ENCODE data around the gene CFAP74.

The CFAP74 gene

DNA sequence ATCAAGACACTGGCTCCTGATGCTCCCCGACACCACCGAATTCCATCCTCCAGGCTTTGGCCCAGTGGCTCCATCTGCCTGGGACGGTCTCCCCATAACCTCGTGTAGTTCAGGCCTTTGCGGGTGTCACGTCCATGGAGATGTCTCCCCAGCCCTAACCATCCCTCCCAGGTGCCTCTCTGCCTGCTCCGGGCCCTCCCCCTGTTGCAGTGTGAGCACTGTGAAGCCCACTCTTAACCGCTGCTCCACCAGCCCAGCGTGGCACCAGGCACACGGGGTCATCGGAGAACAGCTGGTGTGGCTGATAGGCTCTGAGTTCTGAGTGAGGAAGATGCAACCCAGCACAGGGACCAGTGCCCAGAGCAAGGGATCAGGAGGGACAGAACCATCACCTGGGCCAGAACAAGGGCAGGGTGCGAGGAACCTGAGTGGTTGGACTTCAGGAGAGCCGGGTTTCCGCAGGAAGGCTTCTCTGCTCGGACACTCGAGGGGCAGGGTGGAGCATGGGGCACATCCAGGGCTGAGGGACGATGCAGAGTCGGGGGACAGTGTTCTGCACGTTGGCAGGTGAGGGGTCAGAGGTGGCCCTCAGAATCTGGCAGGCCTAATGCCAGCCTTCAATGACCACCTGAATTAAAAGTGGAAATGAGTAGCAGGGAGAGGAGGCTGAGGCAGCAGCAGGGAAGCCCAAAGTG is 110.1 kb downstream of the CFAP74 start:
- no peak overlapping the region for H3K4me3 ChIP-seq (ENCODE audit: low read depth, low read length)
- no peak overlapping the region for H2BK120ac ChIP-seq (ENCODE audit: insufficient read depth, low read length, poor library complexity)
- no peak overlapping the region for H2BK5ac ChIP-seq (ENCODE audit: low read depth, low read length, poor library complexity)
- WGBS (ENCODE audit: extremely low coverage, insufficient coverage, insufficient read length): no CpG with 5 or more reads among the region's 19 CpGs
- no peak overlapping the region for H4K8ac ChIP-seq (ENCODE audit: low read depth, low read length)
- no peak overlapping the region for H2AFZ ChIP-seq (ENCODE audit: insufficient read depth, low read length, poor library complexity)
- H3K27ac ChIP-seq (ENCODE audit: low read depth, low read length): no peak overlapping the region
- H3K18ac ChIP-seq (ENCODE audit: low read length): no peak overlapping the region
- H3K4me1 ChIP-seq (ENCODE audit: control insufficient read depth in 1 of 2, insufficient read depth in 2 of 2, low read length in 2 of 2): peaks cover 6 to 21% of the 10 kb centered on the region in 2 experiments
- no peak for DNase-seq
- H2AK5ac ChIP-seq (ENCODE audit: low read length): peak overlapping the region; percentile 44
- H3K36me3 ChIP-seq (ENCODE audit: control insufficient read depth in 1 of 2, insufficient read depth in 2 of 2, low read length in 2 of 2): no peaks in the 10 kb centered on the region
- no peak overlapping the region for H2BK12ac ChIP-seq (ENCODE audit: low read length)
- no peak overlapping the region for H3K23ac ChIP-seq (ENCODE audit: low read length)
- H3K4me2 ChIP-seq (ENCODE audit: low read length): no peak overlapping the region
- peaks cover 13% of the 10 kb centered on the region for H3K79me1 ChIP-seq (ENCODE audit: low read length)
- H4K91ac ChIP-seq (ENCODE audit: low read depth, low read length): no peak overlapping the region
- peaks cover 3% of the 10 kb centered on the region for H3K9me3 ChIP-seq (ENCODE audit: insufficient read depth, low read depth, low read length)
- H3K4ac ChIP-seq (ENCODE audit: low read depth, low read length): no peak overlapping the region
- H4K12ac ChIP-seq (ENCODE audit: low read depth, low read length): peak overlapping the region; percentile 22
- peaks cover 15% of the 10 kb centered on the region for H3K79me2 ChIP-seq (ENCODE audit: control insufficient read depth, insufficient read depth, low read length, poor library complexity)
- H3K27me3 ChIP-seq (ENCODE audit: insufficient read depth, low read length): no peaks in the 10 kb centered on the region
- no peak overlapping the region for H3K9ac ChIP-seq (ENCODE audit: low read length)
- H3K14ac ChIP-seq (ENCODE audit: low read length): no peak overlapping the region

DNA sequence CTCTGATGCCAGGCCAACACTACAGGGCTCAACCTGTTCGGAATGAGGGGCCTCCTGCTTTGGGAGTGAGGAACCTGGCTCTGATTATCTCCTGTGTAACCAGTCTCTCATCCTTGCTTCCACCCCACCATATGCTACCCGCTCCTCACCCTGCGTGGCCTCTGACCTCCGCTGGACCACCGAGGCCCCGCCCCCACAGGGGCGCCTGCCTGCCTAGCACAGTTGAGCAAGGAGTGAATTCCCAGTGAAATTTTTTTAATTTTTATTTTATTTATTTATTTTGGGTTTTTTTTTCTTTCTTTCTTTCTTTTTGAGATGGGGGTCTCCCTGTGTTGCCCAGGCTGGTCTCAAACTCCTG is 110.8 kb downstream of the CFAP74 start:
- WGBS (ENCODE audit: extremely low coverage, insufficient coverage, insufficient read length): no CpG with 5 or more reads among the region's 7 CpGs
- no peak overlapping the region for H2BK12ac ChIP-seq (ENCODE audit: low read length)

DNA sequence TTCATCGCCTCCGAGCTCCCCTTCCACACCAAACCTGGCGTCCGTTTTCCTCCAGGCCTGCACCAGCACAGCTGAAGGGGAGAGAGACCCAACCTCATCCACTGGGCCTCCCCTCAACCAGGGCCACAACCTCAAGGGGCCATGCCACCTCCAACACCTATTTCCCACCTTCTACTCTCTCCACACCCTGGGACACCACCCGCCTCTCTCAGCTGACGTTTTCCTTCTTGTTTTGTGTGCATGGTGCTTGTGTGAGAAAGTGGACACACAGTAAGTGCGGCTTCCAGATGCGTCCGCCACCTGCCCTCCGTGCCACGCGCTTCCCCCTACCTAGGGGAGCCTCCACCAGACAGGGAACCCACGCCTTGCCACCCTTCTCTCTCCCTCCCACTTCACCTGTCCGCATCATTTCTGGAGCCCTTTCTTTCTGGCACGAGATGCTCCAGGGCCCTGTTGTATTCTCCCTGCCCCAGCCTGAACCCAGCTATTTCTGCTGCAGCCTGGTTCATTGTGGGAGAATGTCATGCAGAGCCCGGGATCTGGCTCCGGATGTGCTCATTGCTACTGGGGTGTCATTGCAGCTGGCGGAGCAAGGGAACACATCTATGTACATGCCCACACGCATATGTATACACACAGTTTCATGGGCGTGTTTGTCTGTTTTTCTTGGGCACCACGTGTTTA is 111.4 kb downstream of the CFAP74 start:
- H3K36me3 ChIP-seq (ENCODE audit: control insufficient read depth in 1 of 2, insufficient read depth in 2 of 2, low read length in 2 of 2): no peaks in the 10 kb centered on the region
- no peak for DNase-seq
- peak overlapping the region; percentile 79 for H4K91ac ChIP-seq (ENCODE audit: low read depth, low read length)
- H3K4me3 ChIP-seq (ENCODE audit: low read depth, low read length): peak overlapping the region; percentile 17
- H4K12ac ChIP-seq (ENCODE audit: low read depth, low read length): peak overlapping the region; percentile 6
- H3K9ac ChIP-seq (ENCODE audit: low read length): no peak overlapping the region
- no peak overlapping the region for H2BK5ac ChIP-seq (ENCODE audit: low read depth, low read length, poor library complexity)
- peaks cover 6 to 22% of the 10 kb centered on the region in 2 experiments for H3K4me1 ChIP-seq (ENCODE audit: control insufficient read depth in 1 of 2, insufficient read depth in 2 of 2, low read length in 2 of 2)
- no peak overlapping the region for H2BK120ac ChIP-seq (ENCODE audit: insufficient read depth, low read length, poor library complexity)
- peak overlapping the region; percentile 89 for H3K14ac ChIP-seq (ENCODE audit: low read length)
- peak overlapping the region; percentile 89 for H3K4me2 ChIP-seq (ENCODE audit: low read length)
- H3K27ac ChIP-seq (ENCODE audit: low read depth, low read length): no peak overlapping the region
- H2AFZ ChIP-seq (ENCODE audit: insufficient read depth, low read length, poor library complexity): peak overlapping the region; percentile 90
- no peaks in the 10 kb centered on the region for H3K9me3 ChIP-seq (ENCODE audit: insufficient read depth, low read depth, low read length)
- peaks cover 23% of the 10 kb centered on the region for H3K79me2 ChIP-seq (ENCODE audit: control insufficient read depth, insufficient read depth, low read length, poor library complexity)
- peak overlapping the region; percentile 3 for H3K18ac ChIP-seq (ENCODE audit: low read length)
- WGBS (ENCODE audit: extremely low coverage, insufficient coverage, insufficient read length): no CpG with 5 or more reads among the region's 21 CpGs
- H3K4ac ChIP-seq (ENCODE audit: low read depth, low read length): peak overlapping the region; percentile 14
- peak overlapping the region; percentile 26 for H2AK5ac ChIP-seq (ENCODE audit: low read length)
- no peak overlapping the region for H2BK12ac ChIP-seq (ENCODE audit: low read length)
- peak overlapping the region; percentile 84 for H4K8ac ChIP-seq (ENCODE audit: low read depth, low read length)
- no peaks in the 10 kb centered on the region for H3K27me3 ChIP-seq (ENCODE audit: insufficient read depth, low read length)
- H3K79me1 ChIP-seq (ENCODE audit: low read length): peaks cover 13% of the 10 kb centered on the region
- no peak overlapping the region for H3K23ac ChIP-seq (ENCODE audit: low read length)

More for the DNA sequence above, 110.8 kb downstream of the CFAP74 start:
- H2BK5ac ChIP-seq (ENCODE audit: low read depth, low read length, poor library complexity): no peak overlapping the region
- H3K79me2 ChIP-seq (ENCODE audit: control insufficient read depth, insufficient read depth, low read length, poor library complexity): peaks cover 20% of the 10 kb centered on the region
- no peaks in the 10 kb centered on the region for H3K36me3 ChIP-seq (ENCODE audit: control insufficient read depth in 1 of 2, insufficient read depth in 2 of 2, low read length in 2 of 2)
- H3K27ac ChIP-seq (ENCODE audit: low read depth, low read length): no peak overlapping the region
- H2AK5ac ChIP-seq (ENCODE audit: low read length): no peak overlapping the region
- no peak overlapping the region for H4K91ac ChIP-seq (ENCODE audit: low read depth, low read length)
- no peak overlapping the region for H3K4ac ChIP-seq (ENCODE audit: low read depth, low read length)
- H4K8ac ChIP-seq (ENCODE audit: low read depth, low read length): no peak overlapping the region
- no peak overlapping the region for H3K14ac ChIP-seq (ENCODE audit: low read length)
- no peak overlapping the region for H3K4me3 ChIP-seq (ENCODE audit: low read depth, low read length)
- H3K9ac ChIP-seq (ENCODE audit: low read length): no peak overlapping the region
- no peaks in the 10 kb centered on the region for H3K9me3 ChIP-seq (ENCODE audit: insufficient read depth, low read depth, low read length)
- H2BK120ac ChIP-seq (ENCODE audit: insufficient read depth, low read length, poor library complexity): no peak overlapping the region
- no peaks in the 10 kb centered on the region for H3K27me3 ChIP-seq (ENCODE audit: insufficient read depth, low read length)
- no peak overlapping the region for H2AFZ ChIP-seq (ENCODE audit: insufficient read depth, low read length, poor library complexity)
- H3K79me1 ChIP-seq (ENCODE audit: low read length): peaks cover 13% of the 10 kb centered on the region
- H4K12ac ChIP-seq (ENCODE audit: low read depth, low read length): no peak overlapping the region
- H3K18ac ChIP-seq (ENCODE audit: low read length): no peak overlapping the region
- no peak for DNase-seq
- H3K4me1 ChIP-seq (ENCODE audit: control insufficient read depth in 1 of 2, insufficient read depth in 2 of 2, low read length in 2 of 2): peaks cover 6 to 22% of the 10 kb centered on the region in 2 experiments
- no peak overlapping the region for H3K4me2 ChIP-seq (ENCODE audit: low read length)
- H3K23ac ChIP-seq (ENCODE audit: low read length): no peak overlapping the region

DNA sequence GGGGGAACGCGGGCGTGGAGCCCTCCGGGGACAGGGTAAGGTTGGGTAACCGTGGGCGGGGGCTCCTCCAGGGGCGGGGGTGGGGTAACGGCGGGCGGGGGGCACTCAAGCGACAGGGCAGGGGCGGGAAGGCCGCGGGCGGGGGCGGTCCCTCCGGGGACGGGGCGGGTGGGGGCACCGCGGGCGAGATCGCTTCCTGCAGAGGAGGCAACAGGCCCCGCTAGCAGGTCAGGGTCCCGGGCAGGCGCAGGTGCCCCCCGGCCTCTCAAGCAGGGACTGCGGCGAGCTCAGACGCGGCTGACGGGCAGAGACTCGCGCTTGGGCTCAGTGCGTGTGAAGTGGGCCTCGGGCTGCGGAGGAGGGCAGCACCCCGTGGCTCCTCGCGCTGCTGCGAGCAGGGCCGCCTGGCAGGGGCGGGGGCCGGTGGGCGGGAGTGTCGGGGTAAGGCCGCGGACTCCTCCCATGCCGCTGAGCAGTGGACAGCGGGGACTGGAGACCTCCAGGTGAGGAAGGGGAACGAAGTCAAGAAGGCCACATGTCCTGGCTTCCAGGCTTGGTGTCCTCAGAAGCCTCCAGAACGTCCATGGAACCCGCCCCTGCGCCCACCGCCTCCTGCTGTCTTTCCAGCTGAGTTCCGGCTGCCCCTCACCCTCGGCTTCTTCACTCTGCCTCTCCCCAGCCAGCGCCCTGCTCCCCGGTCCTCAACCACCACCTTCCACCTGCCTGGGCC is 112.1 kb downstream of the CFAP74 start:
- Histone ChIP-seq H3K4me2 (ENCODE audit: low read length) (peak overlapping the region; percentile 89), H3K36me3 (ENCODE audit: control insufficient read depth in 1 of 2, insufficient read depth in 2 of 2, low read length in 2 of 2) (no peaks in the 10 kb centered on the region)

More for the DNA sequence above, 112.1 kb downstream of the CFAP74 start:
- Histone ChIP-seq H4K8ac (ENCODE audit: low read depth, low read length) (peak overlapping the region; percentile 85), H4K91ac (ENCODE audit: low read depth, low read length) (peak overlapping the region; percentile 98), H3K18ac (ENCODE audit: low read length) (peak overlapping the region; percentile 87), H3K14ac (ENCODE audit: low read length) (peak overlapping the region; percentile 89), H3K23ac (ENCODE audit: low read length) (no peak overlapping the region), H4K12ac (ENCODE audit: low read depth, low read length) (peak overlapping the region; percentile 88), H3K9ac (ENCODE audit: low read length) (peak overlapping the region; percentile 89), H2BK120ac (ENCODE audit: insufficient read depth, low read length, poor library complexity) (peak overlapping the region; percentile 89), H3K79me1 (ENCODE audit: low read length) (peaks cover 13% of the 10 kb centered on the region), H3K79me2 (ENCODE audit: control insufficient read depth, insufficient read depth, low read length, poor library complexity) (peaks cover 23% of the 10 kb centered on the region), H3K4me3 (ENCODE audit: low read depth, low read length) (peak overlapping the region; percentile 85), H3K27me3 (ENCODE audit: insufficient read depth, low read length) (no peaks in the 10 kb centered on the region), H2AK5ac (ENCODE audit: low read length) (peak overlapping the region; percentile 26), H3K4ac (ENCODE audit: low read depth, low read length) (peak overlapping the region; percentile 65), H2AFZ (ENCODE audit: insufficient read depth, low read length, poor library complexity) (peak overlapping the region; percentile 90), H2BK5ac (ENCODE audit: low read depth, low read length, poor library complexity) (peak overlapping the region; percentile 97), H2BK12ac (ENCODE audit: low read length) (no peak overlapping the region), H3K9me3 (ENCODE audit: insufficient read depth, low read depth, low read length) (no peaks in the 10 kb centered on the region), H3K27ac (ENCODE audit: low read depth, low read length) (peak overlapping the region; percentile 89), H3K4me1 (ENCODE audit: control insufficient read depth in 1 of 2, insufficient read depth in 2 of 2, low read length in 2 of 2) (peaks cover 6 to 20% of the 10 kb centered on the region in 2 experiments)
- peak; percentile 27 to 39 for DNase-seq
- no CpG with 5 or more reads among the region's 59 CpGs for WGBS (ENCODE audit: extremely low coverage, insufficient coverage, insufficient read length)

Data from trophoblast cell (in vitro differentiated cells and primary cell).